GM18951 (cell line): ENCODE results near the gene LTV1.
"Not testable (repeated sequence)": the region's sequence is repeated elsewhere in the genome, so short reads cannot be mapped to it uniquely, and the experiment has no call there.

ENCODE experiments used
- POLR2A ChIP-seq: IDR thresholded peaks from 4 replicates; pipeline ENCODE4 v1.6.1; 2011; ENCODE audit warnings: mild to moderate bottlenecking; ENCODE audit not compliant: insufficient read length, insufficient read depth; ENCODE audit errors: extremely low read depth
- in situ Hi-C: fragments of 300-500 bp; cut with MboI; formaldehyde crosslinking; loops from one replicate; pipeline ENCODE4 v1.12.0; 2022; ENCODE audit warnings: low sequenced_read_pairs, mixed read lengths, inconsistent platforms; ENCODE audit not compliant: unreplicated experiment

The LTV1 gene

GRCh38 chr6:143863771-143864170 is 20.6 kb downstream of the LTV1 start:
- in situ Hi-C loops: no loop called here
- TF ChIP-seq POLR2A: no peak

- no peak for TF ChIP-seq POLR2A
- in situ Hi-C loops: no loop called here
Observed at GRCh38 chr6:143864234-143864633, 21.1 kb downstream of the LTV1 start, which contains the start of gene ZC2HC1B. Gene ZC2HC1B (plus strand): TSS chr6:143864474. CDS start chr6:143864540, 66 bp downstream.

GRCh38 chr6:143867236-143867635 is 24.1 kb downstream of the LTV1 start:
- in situ Hi-C loops: no loop called here
- no peak for TF ChIP-seq POLR2A

- in situ Hi-C loops: not testable (repeated sequence)
Observed at GRCh38 chr6:143868808-143869207, 25.7 kb downstream of the LTV1 start.

GRCh38 chr6:143871202-143871730 is 28.1 kb downstream of the LTV1 start:
- in situ Hi-C loops: not testable (repeated sequence)

GRCh38 chr6:143872201-143872600 is 29.1 kb downstream of the LTV1 start:
- TF ChIP-seq POLR2A: no peak
- in situ Hi-C loops: no loop called here

- in situ Hi-C loops: not testable (repeated sequence)
Observed at GRCh38 chr6:143873600-143873999, 30.5 kb downstream of the LTV1 start.

- in situ Hi-C loops: not testable (repeated sequence)
Observed at GRCh38 chr6:143874503-143874902, 31.4 kb downstream of the LTV1 start.

- no peak for TF ChIP-seq POLR2A
Observed at GRCh38 chr6:143877584-143878271, 34.6 kb downstream of the LTV1 start.

GRCh38 chr6:143878272-143878760 is 35.2 kb downstream of the LTV1 start:
- in situ Hi-C loops: no loop called here
- no peak for TF ChIP-seq POLR2A

More at GRCh38 chr6:143877584-143878271, 34.6 kb downstream of the LTV1 start:
- in situ Hi-C loops: no loop called here

GRCh38 chr6:143880412-143880811 is 37.3 kb downstream of the LTV1 start:
- in situ Hi-C loops: no loop called here
- no peak for TF ChIP-seq POLR2A

- no peak for TF ChIP-seq POLR2A
- in situ Hi-C loops: no loop called here
Observed at GRCh38 chr6:143882401-143882930, 39.3 kb downstream of the LTV1 start.

GRCh38 chr6:143884216-143884900 is 41.2 kb downstream of the LTV1 start:
- in situ Hi-C loops: no loop called here
- TF ChIP-seq POLR2A: no peak

- in situ Hi-C loops: no loop called here
- TF ChIP-seq POLR2A: no peak
Observed at GRCh38 chr6:143885116-143885515, 42.0 kb downstream of the LTV1 start.
